Measurements from ENCODE around the gene PROSER3.

GRCh38 chr19:35724560-35724959 is 33.4 kb upstream of the PROSER3 start:
- TF ChIP-seq, protein P1, sequence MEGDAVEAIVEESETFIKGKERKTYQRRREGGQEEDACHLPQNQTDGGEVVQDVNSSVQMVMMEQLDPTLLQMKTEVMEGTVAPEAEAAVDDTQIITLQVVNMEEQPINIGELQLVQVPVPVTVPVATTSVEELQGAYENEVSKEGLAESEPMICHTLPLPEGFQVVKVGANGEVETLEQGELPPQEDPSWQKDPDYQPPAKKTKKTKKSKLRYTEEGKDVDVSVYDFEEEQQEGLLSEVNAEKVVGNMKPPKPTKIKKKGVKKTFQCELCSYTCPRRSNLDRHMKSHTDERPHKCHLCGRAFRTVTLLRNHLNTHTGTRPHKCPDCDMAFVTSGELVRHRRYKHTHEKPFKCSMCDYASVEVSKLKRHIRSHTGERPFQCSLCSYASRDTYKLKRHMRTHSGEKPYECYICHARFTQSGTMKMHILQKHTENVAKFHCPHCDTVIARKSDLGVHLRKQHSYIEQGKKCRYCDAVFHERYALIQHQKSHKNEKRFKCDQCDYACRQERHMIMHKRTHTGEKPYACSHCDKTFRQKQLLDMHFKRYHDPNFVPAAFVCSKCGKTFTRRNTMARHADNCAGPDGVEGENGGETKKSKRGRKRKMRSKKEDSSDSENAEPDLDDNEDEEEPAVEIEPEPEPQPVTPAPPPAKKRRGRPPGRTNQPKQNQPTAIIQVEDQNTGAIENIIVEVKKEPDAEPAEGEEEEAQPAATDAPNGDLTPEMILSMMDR (IDR thresholded peaks at IDR 0.05) = no peak
- no peak for TF ChIP-seq ZFX (IDR thresholded peaks at IDR 0.05; ENCODE audit: borderline replicate concordance)
